EH (cell line): ENCODE data around the gene TCF4.
A peak's percentile ranks its signal among the peaks of the same experiment; 100 is the strongest.

ENCODE experiments used
- DNase-seq: peaks from one replicate; pipeline ENCODE4 v3.0.0-alpha.2; 2015; ENCODE audit warnings: low read depth

The TCF4 gene

GRCh38 chr18:55234366-55235093 is 353.5 kb downstream of the TCF4 start:
- peak; percentile 78 for DNase-seq

GRCh38 chr18:55233857-55234256 is 354.1 kb downstream of the TCF4 start:
- peak; percentile 65 for DNase-seq

- DNase-seq, result no peak
Measured at GRCh38 chr18:55232506-55232905, 355.5 kb downstream of the TCF4 start.

GRCh38 chr18:55229682-55230081 is 358.3 kb downstream of the TCF4 start:
- DNase-seq, result no peak

GRCh38 chr18:55228707-55229106 is 359.3 kb downstream of the TCF4 start:
- no peak for DNase-seq

GRCh38 chr18:55228191-55228590 is 359.8 kb downstream of the TCF4 start:
- DNase-seq, result peak; percentile 34

GRCh38 chr18:55227771-55228170 is 360.2 kb downstream of the TCF4 start:
- DNase-seq, result no peak

GRCh38 chr18:55226044-55226443 is 361.9 kb downstream of the TCF4 start:
- no peak for DNase-seq

GRCh38 chr18:55224086-55224625 is 363.8 kb downstream of the TCF4 start:
- DNase-seq, result peak; percentile 58

- DNase-seq, result no peak
Measured at GRCh38 chr18:55221622-55222021, 366.4 kb downstream of the TCF4 start.

- peak; percentile 19 for DNase-seq
Measured at GRCh38 chr18:55220523-55220922, 367.5 kb downstream of the TCF4 start.

- DNase-seq, result no peak
Measured at GRCh38 chr18:55219823-55220222, 368.2 kb downstream of the TCF4 start.

GRCh38 chr18:55219059-55219458 is 368.9 kb downstream of the TCF4 start:
- DNase-seq, result no peak

- no peak for DNase-seq
Measured at GRCh38 chr18:55214969-55215368, 373.0 kb downstream of the TCF4 start.

GRCh38 chr18:55214534-55214933 is 373.5 kb downstream of the TCF4 start:
- no peak for DNase-seq

GRCh38 chr18:55213586-55213985 is 374.4 kb downstream of the TCF4 start:
- no peak for DNase-seq

- DNase-seq, result peak; percentile 42
Measured at GRCh38 chr18:55206927-55207326, 381.1 kb downstream of the TCF4 start.

- no peak for DNase-seq
Measured at GRCh38 chr18:55202232-55202917, 385.6 kb downstream of the TCF4 start.

GRCh38 chr18:55199291-55199963 is 388.6 kb downstream of the TCF4 start:
- no peak for DNase-seq

- no peak for DNase-seq
Measured at GRCh38 chr18:55195863-55196262, 392.1 kb downstream of the TCF4 start.

GRCh38 chr18:55189972-55190371 is 398.0 kb downstream of the TCF4 start:
- DNase-seq, result peak; percentile 51

GRCh38 chr18:55186588-55186987 is 401.4 kb downstream of the TCF4 start:
- peak; percentile 3 for DNase-seq

GRCh38 chr18:55185391-55185790 is 402.6 kb downstream of the TCF4 start:
- DNase-seq, result peak; percentile 48
